NB4 (cell line): Measurements from ENCODE around the gene MCAM.

ENCODE experiments used
- CTCF ChIP-seq: IDR thresholded peaks from one replicate; pipeline ENCODE4 v1.5.1; 2012; ENCODE audit warnings: low read depth, low read length
- MYC ChIP-seq: IDR thresholded peaks from 2 replicates; pipeline ENCODE4 v1.6.1; 2011; ENCODE audit warnings: low read depth, low read length

- TF ChIP-seq MYC, result no peak
- no peak for TF ChIP-seq CTCF
Observed at GRCh38 chr11:119365071-119365591, 48.2 kb upstream of the MCAM start.
